Right lobe of liver (tissue), 6 donors: ENCODE data around the gene SEPTIN2. TPM values are rescaled to one million over a fixed set of nuclear protein-coding genes. Genes with fewer than 3 reads are reported as not detected.
"Not testable (repeated sequence)": the region's sequence is repeated elsewhere in the genome, so short reads cannot be mapped to it uniquely, and the experiment has no call there.

Source experiments
- ATAC-seq, 4 donors: fragments of 200-7000 bp; cut with Tn5 transposase; one replicate each; pipeline ENCODE4 v1.9.1; 2020; ENCODE audit warnings: mild to moderate bottlenecking in 4 of 4, moderate library complexity in 4 of 4
- DNase-seq, 3 donors: peaks; one replicate each; pipeline ENCODE4 v3.0.0-alpha.2; 2020
- H3K27ac ChIP-seq, 3 donors: fragments of 200-600 bp; one replicate each; pipeline ENCODE4 v1.8.0; 2022
- H3K27me3 ChIP-seq, 2 donors: fragments of 200-600 bp; one replicate each; pipeline ENCODE4 v1.8.0; 2022
- H3K36me3 ChIP-seq, 4 donors: fragments of 200-600 bp; sonication (generic) in 1 of 4; one replicate each; pipeline versions ENCODE4 v1.5.1 to v1.8.0; 2017 to 2022; ENCODE audit warnings: control low read depth in 1 of 4
- H3K4me1 ChIP-seq, 4 donors: fragments of 200-600 bp; sonication (generic) in 1 of 4; one replicate each; pipeline versions ENCODE4 v1.5.1 to v1.8.0; 2017 to 2022; ENCODE audit warnings: control low read depth in 1 of 4
- H3K4me3 ChIP-seq, 3 donors: fragments of 200-600 bp; one replicate each; pipeline ENCODE4 v1.8.0; 2022
- H3K9me3 ChIP-seq, 4 donors: fragments of 200-600 bp; sonication (generic) in 1 of 4; one replicate each; pipeline versions ENCODE4 v1.5.1 to v1.8.0; 2017 to 2022; ENCODE audit warnings: control low read depth in 1 of 4
- CTCF ChIP-seq, 4 donors: fragments of 200-600 bp in 3 of 4; fragments of 450-650 bp in 1 of 4; IDR thresholded peaks; one replicate each; pipeline versions ENCODE4 v1.5.1 to v1.8.0; 2016 to 2022; ENCODE audit warnings: antibody characterized with exemption in 4 of 4, mild to moderate bottlenecking in 2 of 4
- POLR2A ChIP-seq: fragments of 450-650 bp; IDR thresholded peaks from one replicate; pipeline ENCODE4 v1.6.1; 2017; ENCODE audit warnings: antibody characterized with exemption, mild to moderate bottlenecking
- WGBS: methylation state at CpG from one replicate; pipeline ENCODE4 v1.1.6; 2018; ENCODE audit warnings: low coverage, low lambda C conversion rate; ENCODE audit not compliant: insufficient coverage; ENCODE audit errors: missing lambda C conversion rate; 5-methylcytosine and 5-hydroxymethylcytosine counted together
- intact Hi-C, 2 donors: fragments of 100-400 bp; cut with DNase I; formaldehyde crosslinking; loops; one replicate each; pipeline versions ENCODE4 v1.11.2 to v1.14.1; 2022
- total RNA-seq, 6 experiments: library from RNA; depleted of rRNA in 2 of 6; stranded (reverse); fragments of >200 nt in 2 of 6; fragmentation: NEBNext Ultra II Directional in 3 of 6; extraction: Animal tissue kit (Norgen Biotek cat#: 25700) in 3 of 6; gene quantifications; one replicate each; pipeline versions ENCODE4 v1.1.0 to v1.2.4, GENCODE V29; 2016 to 2023
- donor health status: DM: no; HTN: yes; CAD: no.
- donor health status: DM: no; HTN: no; CAD: no.
- donor health status: DM: no; HTN: no; CAD: no.
- donor health status: DM: no; HTN: yes; CAD: no.
- donor health status: DM: no; HTN: yes; CAD: no.

SEPTIN2 gene
- total RNA-seq, 6 experiments from 2014 or later = 66.6 to 97.9 (median 86.2) TPM

- DNase-seq (no peak), ATAC-seq (no peak)
- peaks cover 0 to 24% (median 3%) of the 10 kb centered on the region in 4 donors for H3K4me1 ChIP-seq
- H3K27ac ChIP-seq = no peak overlapping the region
- no peaks in the 10 kb centered on the region for H3K9me3 ChIP-seq
- intact Hi-C loops = no loop called here
- WGBS = 54% methylated on average over 2 of the region's 2 CpGs
- TF ChIP-seq CTCF (IDR thresholded peaks at IDR 0.05) = no peak
- TF ChIP-seq POLR2A = no peak
- no peak overlapping the region for H3K4me3 ChIP-seq
- H3K36me3 ChIP-seq = peaks cover 0 to 5% (median 0%) of the 10 kb centered on the region in 4 donors
- H3K27me3 ChIP-seq = no peaks in the 10 kb centered on the region
Measured at GRCh38 chr2:241378816-241379215, 63.1 kb downstream of the SEPTIN2 start.

- WGBS = 80% methylated on average over 7 of the region's 9 CpGs
- H3K27me3 ChIP-seq = no peaks in the 10 kb centered on the region
- TF ChIP-seq CTCF (IDR thresholded peaks at IDR 0.05) (no peak), POLR2A (no peak)
- peaks cover 0 to 18% (median 3%) of the 10 kb centered on the region in 4 donors for H3K4me1 ChIP-seq
- H3K9me3 ChIP-seq = no peaks in the 10 kb centered on the region
- no peak for ATAC-seq
- H3K4me3 ChIP-seq = no peak overlapping the region
- H3K36me3 ChIP-seq = peaks cover 0 to 5% (median 0%) of the 10 kb centered on the region in 4 donors
- no peak for DNase-seq
- intact Hi-C loops = no loop called here
- H3K27ac ChIP-seq = no peak overlapping the region
Measured at GRCh38 chr2:241379481-241380480, 64.1 kb downstream of the SEPTIN2 start.

- Histone ChIP-seq H3K4me3 (no peak overlapping the region), H3K9me3 (no peaks in the 10 kb centered on the region), H3K4me1 (peaks cover 0 to 9% (median 0%) of the 10 kb centered on the region in 4 donors), H3K27me3 (no peaks in the 10 kb centered on the region), H3K27ac (no peak overlapping the region), H3K36me3 (peaks cover 0 to 5% (median 0%) of the 10 kb centered on the region in 4 donors)
- peak in 2 of 4 donors; percentile 15 to 28 for ATAC-seq
- WGBS = 55% methylated on average over 4 of the region's 4 CpGs
- DNase-seq = no peak
- intact Hi-C loops = no loop called here
- no peak for TF ChIP-seq CTCF (IDR thresholded peaks at IDR 0.05)
- TF ChIP-seq POLR2A = no peak
Measured at GRCh38 chr2:241381872-241382271, 66.1 kb downstream of the SEPTIN2 start.

- intact Hi-C loops, H3K4me1 ChIP-seq, H3K9me3 ChIP-seq, H3K4me3 ChIP-seq, H3K27me3 ChIP-seq, H3K27ac ChIP-seq, H3K36me3 ChIP-seq, ATAC-seq, DNase-seq: not testable (repeated sequence)
- WGBS = 97% methylated on average over 5 of the region's 7 CpGs
Measured at GRCh38 chr2:241385450-241385849, 69.7 kb downstream of the SEPTIN2 start.

GRCh38 chr2:241386519-241386918, 70.8 kb downstream of the SEPTIN2 start:
- TF ChIP-seq POLR2A = no peak
- no peak for TF ChIP-seq CTCF (IDR thresholded peaks at IDR 0.05)
- Histone ChIP-seq H3K4me3 (no peak overlapping the region), H3K27me3 (no peaks in the 10 kb centered on the region), H3K4me1 (no peaks in the 10 kb centered on the region), H3K27ac (no peak overlapping the region), H3K36me3 (peaks cover 0 to 5% (median 0%) of the 10 kb centered on the region in 4 donors), H3K9me3 (no peaks in the 10 kb centered on the region)
- ATAC-seq (no peak), DNase-seq (no peak)
- WGBS = 100% methylated on average over 2 of the region's 6 CpGs
- intact Hi-C loops = no loop called here
